ENCODE results near the gene TRIM17. TPM values are rescaled to one million over a fixed set of nuclear protein-coding genes. Genes with fewer than 3 reads are reported as not detected.

TRIM17 gene
- polyA plus RNA-seq, 1 of the 3 experiments (the other 2 are of a cell fraction), result 1.6 TPM

DNA sequence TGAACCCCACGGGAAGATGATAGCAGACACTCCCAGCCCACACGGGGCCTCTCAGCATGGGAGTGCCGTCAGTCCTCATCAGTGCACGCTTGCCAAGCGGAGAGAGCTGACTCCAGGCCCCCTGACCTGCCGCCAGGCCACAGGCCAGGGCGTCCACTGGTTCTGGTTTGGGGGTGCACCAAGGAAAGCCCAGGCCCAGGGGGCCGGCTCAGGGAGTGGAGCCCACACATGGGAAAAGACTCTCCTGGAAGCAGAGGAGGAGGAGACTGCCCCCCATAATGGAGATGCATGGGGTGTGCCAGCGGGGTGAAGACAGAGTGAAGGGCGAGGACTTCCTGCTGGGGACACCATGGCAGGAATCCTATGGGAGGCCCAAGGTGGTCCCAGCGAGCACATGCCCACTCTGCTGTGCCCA lies 16.4 kb downstream of the TRIM17 start:
- WGBS (ENCODE audit: low lambda C conversion rate), result 94% methylated on average over 11 of the region's 11 CpGs
- TF ChIP-seq RCOR1 (IDR thresholded peaks at IDR 0.05; ENCODE audit: low read length), result no peak
- no peak for TF ChIP-seq FOXJ3 (CRISPR knock-in tag; IDR thresholded peaks at IDR 0.05)
- TF ChIP-seq EP300 (IDR thresholded peaks at IDR 0.05; ENCODE audit: borderline replicate concordance in 1 of 2, low read depth in 1 of 2, low read length in 1 of 2), result no peak
- no peak for TF ChIP-seq USF1 (IDR thresholded peaks at IDR 0.05; ENCODE audit: borderline replicate concordance, low read depth)
- TF ChIP-seq TCF12 (IDR thresholded peaks at IDR 0.05), result no peak
- no peak for TF ChIP-seq MXI1 (IDR thresholded peaks at IDR 0.05; ENCODE audit: low read depth, low read length)
- no peak for TF ChIP-seq CHD2 (IDR thresholded peaks at IDR 0.05; ENCODE audit: low read length, partially characterized antibody)
- no peak for TF ChIP-seq ELF1 (IDR thresholded peaks at IDR 0.05)
- TF ChIP-seq REST (IDR thresholded peaks at IDR 0.05; ENCODE audit: low read depth, low read length), result no peak
- CTCF ChIA-PET, result no interaction called here
- Histone ChIP-seq H3K27ac (ENCODE audit: low read depth in 2 of 2, low read length in 1 of 2) (no peak overlapping the region), H3K9me3 (no peaks in the 10 kb centered on the region), H3F3A (replicated peaks; ENCODE audit: insufficient read depth) (no peaks in the 10 kb centered on the region), H3K4me1 (ENCODE audit: control insufficient read depth in 1 of 2, insufficient read depth in 2 of 2, low read depth in 1 of 2, low read length in 1 of 2) (peaks cover 10 to 13% of the 10 kb centered on the region in 2 experiments; a peak in 3 of 4 replicates), H3K36me3 (replicated peaks in 1 of 2; ENCODE audit: control insufficient read depth in 1 of 2, insufficient read depth in 2 of 2, low read length in 1 of 2) (peaks cover 6 to 59% of the 10 kb centered on the region in 2 experiments), H4K20me1 (ENCODE audit: insufficient read depth) (peaks cover 64% of the 10 kb centered on the region), H2AFZ (ENCODE audit: low read depth) (no peak overlapping the region), H3K4me3 (ENCODE audit: low read depth in 2 of 2, low read length in 1 of 2) (no peak overlapping the region), H3K9me2 (no peaks in the 10 kb centered on the region), H3K9ac (no peak overlapping the region), H3K27me3 (ENCODE audit: insufficient read depth) (no peaks in the 10 kb centered on the region), H3K4me2 (no peak overlapping the region), H3K79me2 (ENCODE audit: insufficient read depth) (peaks cover 58% of the 10 kb centered on the region)
- POLR2A ChIA-PET, result no interaction called here
- DNase-seq, result no peak

GRCh38 chr1:228399531-228400236 lies 17.0 kb downstream of the TRIM17 start:
- Histone ChIP-seq H3K79me2 (ENCODE audit: insufficient read depth) (peaks cover 53% of the 10 kb centered on the region), H3K4me2 (no peak overlapping the region), H3K27ac (ENCODE audit: low read depth in 2 of 2, low read length in 1 of 2) (no peak overlapping the region), H3K27me3 (ENCODE audit: insufficient read depth) (no peaks in the 10 kb centered on the region), H3F3A (replicated peaks; ENCODE audit: insufficient read depth) (no peaks in the 10 kb centered on the region), H4K20me1 (ENCODE audit: insufficient read depth) (peaks cover 58% of the 10 kb centered on the region), H2AFZ (ENCODE audit: low read depth) (no peak overlapping the region), H3K9ac (no peak overlapping the region), H3K4me3 (ENCODE audit: low read depth in 2 of 2, low read length in 1 of 2) (no peak overlapping the region), H3K9me2 (no peaks in the 10 kb centered on the region), H3K4me1 (ENCODE audit: control insufficient read depth in 1 of 2, insufficient read depth in 2 of 2, low read depth in 1 of 2, low read length in 1 of 2) (peaks cover 6 to 8% of the 10 kb centered on the region in 2 experiments; a peak in 3 of 4 replicates), H3K9me3 (no peaks in the 10 kb centered on the region), H3K36me3 (replicated peaks in 1 of 2; ENCODE audit: control insufficient read depth in 1 of 2, insufficient read depth in 2 of 2, low read length in 1 of 2) (peaks cover 6 to 65% of the 10 kb centered on the region in 2 experiments)
- POLR2A ChIA-PET, result no interaction called here
- CTCF ChIA-PET, result no interaction called here
- WGBS (ENCODE audit: low lambda C conversion rate), result 96% methylated on average over 14 of the region's 14 CpGs
- DNase-seq, result no peak
- TF ChIP-seq USF1 (IDR thresholded peaks at IDR 0.05; ENCODE audit: borderline replicate concordance, low read depth) (no peak), FOSL2 (IDR thresholded peaks at IDR 0.05; ENCODE audit: borderline replicate concordance, low read depth) (no peak), RCOR1 (IDR thresholded peaks at IDR 0.05; ENCODE audit: low read length) (no peak), YY1 (IDR thresholded peaks at IDR 0.05; ENCODE audit: low read depth) (no peak), EZH2phosphoT487 (IDR thresholded peaks at IDR 0.05; ENCODE audit: borderline replicate concordance, low read depth) (no peak), RFX5 (IDR thresholded peaks at IDR 0.05; ENCODE audit: low read length) (no peak), SMC3 (IDR thresholded peaks at IDR 0.05; ENCODE audit: low read depth, low read length) (no peak), RAD21 (IDR thresholded peaks at IDR 0.05; ENCODE audit: low read length) (no peak), NFIC (IDR thresholded peaks at IDR 0.05; ENCODE audit: borderline replicate concordance) (no peak), TCF12 (IDR thresholded peaks at IDR 0.05) (no peak), SIN3A (IDR thresholded peaks at IDR 0.05; ENCODE audit: borderline replicate concordance, low read depth, low read length) (no peak), TAF1 (IDR thresholded peaks at IDR 0.05; ENCODE audit: borderline replicate concordance, low read depth, low read length) (no peak), TEAD4 (IDR thresholded peaks at IDR 0.05; ENCODE audit: borderline replicate concordance, insufficient read depth) (no peak)
- TF ChIP-seq, protein P1, sequence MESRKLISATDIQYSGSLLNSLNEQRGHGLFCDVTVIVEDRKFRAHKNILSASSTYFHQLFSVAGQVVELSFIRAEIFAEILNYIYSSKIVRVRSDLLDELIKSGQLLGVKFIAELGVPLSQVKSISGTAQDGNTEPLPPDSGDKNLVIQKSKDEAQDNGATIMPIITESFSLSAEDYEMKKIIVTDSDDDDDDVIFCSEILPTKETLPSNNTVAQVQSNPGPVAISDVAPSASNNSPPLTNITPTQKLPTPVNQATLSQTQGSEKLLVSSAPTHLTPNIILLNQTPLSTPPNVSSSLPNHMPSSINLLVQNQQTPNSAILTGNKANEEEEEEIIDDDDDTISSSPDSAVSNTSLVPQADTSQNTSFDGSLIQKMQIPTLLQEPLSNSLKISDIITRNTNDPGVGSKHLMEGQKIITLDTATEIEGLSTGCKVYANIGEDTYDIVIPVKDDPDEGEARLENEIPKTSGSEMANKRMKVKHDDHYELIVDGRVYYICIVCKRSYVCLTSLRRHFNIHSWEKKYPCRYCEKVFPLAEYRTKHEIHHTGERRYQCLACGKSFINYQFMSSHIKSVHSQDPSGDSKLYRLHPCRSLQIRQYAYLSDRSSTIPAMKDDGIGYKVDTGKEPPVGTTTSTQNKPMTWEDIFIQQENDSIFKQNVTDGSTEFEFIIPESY (IDR thresholded peaks at IDR 0.05; ENCODE audit: borderline replicate concordance, low read depth), result no peak
